Fibroblast of lung (primary cell): Measurements from ENCODE around the gene MEF2A.
"Not testable (repeated sequence)": the region's sequence is repeated elsewhere in the genome, so short reads cannot be mapped to it uniquely, and the experiment has no call there.

Experiments
- EZH2 ChIP-seq: IDR thresholded peaks from 2 replicates; pipeline ENCODE4 v1.5.1; 2012; ENCODE audit warnings: low read length, control low read depth, mild to moderate bottlenecking; ENCODE audit errors: missing control alignments
- TF ChIP-seq, protein P1 (sequence below), 2 donors: IDR thresholded peaks in 1 of 2; conservative IDR thresholded peaks in 1 of 2; 1 replicate in 1 of 2; 2 replicates in 1 of 2; pipeline ENCODE4 v1.5.1; 2011 to 2012; ENCODE audit warnings: low read length in 2 of 2, control low read depth in 1 of 2, inconsistent platforms in 1 of 2, low read depth in 1 of 2, mild to moderate bottlenecking in 1 of 2

DNA sequence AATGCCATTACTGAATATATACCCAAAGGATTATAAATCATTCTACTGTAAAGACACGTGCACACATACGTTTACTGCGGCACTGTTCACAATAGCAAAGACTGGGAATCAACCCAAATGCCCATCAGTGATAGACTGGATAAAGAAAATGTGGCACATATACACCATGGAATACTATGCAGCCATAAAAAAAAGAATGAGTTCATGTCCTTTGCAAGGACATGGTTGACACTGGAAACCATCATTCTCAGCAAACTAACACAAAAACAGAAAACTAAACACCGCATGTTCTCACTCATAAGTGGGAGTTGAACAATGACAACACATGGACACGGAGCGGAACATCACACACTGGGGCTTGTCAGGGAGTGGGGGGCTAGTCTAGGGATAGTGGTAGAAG, 100.3 kb downstream of the MEF2A start:
- TF ChIP-seq, protein P1, sequence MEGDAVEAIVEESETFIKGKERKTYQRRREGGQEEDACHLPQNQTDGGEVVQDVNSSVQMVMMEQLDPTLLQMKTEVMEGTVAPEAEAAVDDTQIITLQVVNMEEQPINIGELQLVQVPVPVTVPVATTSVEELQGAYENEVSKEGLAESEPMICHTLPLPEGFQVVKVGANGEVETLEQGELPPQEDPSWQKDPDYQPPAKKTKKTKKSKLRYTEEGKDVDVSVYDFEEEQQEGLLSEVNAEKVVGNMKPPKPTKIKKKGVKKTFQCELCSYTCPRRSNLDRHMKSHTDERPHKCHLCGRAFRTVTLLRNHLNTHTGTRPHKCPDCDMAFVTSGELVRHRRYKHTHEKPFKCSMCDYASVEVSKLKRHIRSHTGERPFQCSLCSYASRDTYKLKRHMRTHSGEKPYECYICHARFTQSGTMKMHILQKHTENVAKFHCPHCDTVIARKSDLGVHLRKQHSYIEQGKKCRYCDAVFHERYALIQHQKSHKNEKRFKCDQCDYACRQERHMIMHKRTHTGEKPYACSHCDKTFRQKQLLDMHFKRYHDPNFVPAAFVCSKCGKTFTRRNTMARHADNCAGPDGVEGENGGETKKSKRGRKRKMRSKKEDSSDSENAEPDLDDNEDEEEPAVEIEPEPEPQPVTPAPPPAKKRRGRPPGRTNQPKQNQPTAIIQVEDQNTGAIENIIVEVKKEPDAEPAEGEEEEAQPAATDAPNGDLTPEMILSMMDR (conservative IDR thresholded peaks at IDR 0.05 in 1 of 2, IDR thresholded peaks at IDR 0.05 in 1 of 2; ENCODE audit: low read depth in 1 of 2, low read length in 2 of 2): not testable (repeated sequence)
- TF ChIP-seq EZH2: not testable (repeated sequence)
